ENCODE data around the gene KDM2A.

- no peak for TF ChIP-seq EZH2phosphoT487 (IDR thresholded peaks at IDR 0.05; ENCODE audit: borderline replicate concordance)
- no peak for TF ChIP-seq CTCF (conservative IDR thresholded peaks at IDR 0.05; ENCODE audit: low read length)
Measured at GRCh38 chr11:67120881-67121710, 2.0 kb downstream of the KDM2A start.
